HG02763 (cell line): ENCODE measurements around the gene ZDHHC1.

Experiments used
- ATAC-seq: cut with Tn5 transposase; IDR thresholded peaks from one replicate; pipeline ENCODE4 v1.9.1; 2021; ENCODE audit warnings: mild to moderate bottlenecking, moderate library complexity; ENCODE audit not compliant: unreplicated experiment

ZDHHC1 gene

DNA sequence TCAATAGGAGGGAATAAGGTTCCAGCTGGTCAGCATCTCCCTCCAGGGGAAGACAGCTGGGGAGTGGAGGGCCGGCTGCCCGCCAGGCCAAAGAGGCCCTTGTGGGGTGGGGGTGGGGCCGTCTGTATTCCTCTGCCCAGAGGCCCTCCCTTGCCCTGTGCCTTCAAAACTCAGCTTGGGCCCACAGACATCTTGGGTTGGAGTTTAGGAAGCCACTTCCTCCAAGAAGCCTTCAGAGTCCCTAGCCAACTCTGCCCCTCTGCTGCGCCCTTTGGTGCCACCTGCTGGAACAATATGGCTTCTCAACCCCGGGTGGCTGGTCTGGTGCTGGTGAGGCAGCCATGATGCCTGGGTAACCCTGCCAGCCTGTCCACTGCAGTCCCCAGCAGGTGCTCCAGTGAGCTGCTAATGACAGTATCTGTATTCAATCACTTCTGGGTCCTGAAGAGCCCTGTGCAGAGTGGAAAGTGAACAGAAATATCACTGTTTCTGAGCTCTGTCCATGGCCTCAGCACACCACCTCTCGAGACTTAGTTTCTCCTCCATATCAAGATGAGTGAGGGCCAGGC is 31.3 kb upstream of the ZDHHC1 start:
- no peak for ATAC-seq

DNA sequence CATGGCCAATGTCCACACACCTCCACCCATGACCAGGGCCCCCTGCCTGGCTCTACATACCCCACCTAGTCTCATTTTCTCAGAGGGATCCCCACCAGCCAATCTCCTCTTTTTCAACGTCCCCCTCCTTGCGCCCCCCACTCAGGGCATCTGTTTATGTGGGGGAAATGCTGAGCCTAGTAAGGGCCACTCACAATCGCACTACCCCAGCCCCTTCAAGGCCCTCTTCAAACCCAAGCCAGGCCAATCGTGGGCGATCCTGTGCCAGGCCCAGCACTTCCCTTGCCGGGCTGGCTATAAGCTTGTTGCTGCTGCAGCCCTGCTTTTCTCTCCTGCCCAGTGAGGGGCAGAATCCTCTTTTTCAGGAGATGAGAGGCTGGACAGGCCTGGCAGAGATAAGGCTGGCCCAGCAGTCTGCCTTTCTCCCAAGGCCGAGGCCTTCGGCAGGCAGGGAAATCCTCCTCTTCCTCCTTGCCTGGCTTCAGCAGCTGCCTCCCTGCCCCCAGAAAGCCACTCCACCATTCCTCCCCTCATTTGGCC is 30.8 kb upstream of the ZDHHC1 start:
- ATAC-seq, result no peak

DNA sequence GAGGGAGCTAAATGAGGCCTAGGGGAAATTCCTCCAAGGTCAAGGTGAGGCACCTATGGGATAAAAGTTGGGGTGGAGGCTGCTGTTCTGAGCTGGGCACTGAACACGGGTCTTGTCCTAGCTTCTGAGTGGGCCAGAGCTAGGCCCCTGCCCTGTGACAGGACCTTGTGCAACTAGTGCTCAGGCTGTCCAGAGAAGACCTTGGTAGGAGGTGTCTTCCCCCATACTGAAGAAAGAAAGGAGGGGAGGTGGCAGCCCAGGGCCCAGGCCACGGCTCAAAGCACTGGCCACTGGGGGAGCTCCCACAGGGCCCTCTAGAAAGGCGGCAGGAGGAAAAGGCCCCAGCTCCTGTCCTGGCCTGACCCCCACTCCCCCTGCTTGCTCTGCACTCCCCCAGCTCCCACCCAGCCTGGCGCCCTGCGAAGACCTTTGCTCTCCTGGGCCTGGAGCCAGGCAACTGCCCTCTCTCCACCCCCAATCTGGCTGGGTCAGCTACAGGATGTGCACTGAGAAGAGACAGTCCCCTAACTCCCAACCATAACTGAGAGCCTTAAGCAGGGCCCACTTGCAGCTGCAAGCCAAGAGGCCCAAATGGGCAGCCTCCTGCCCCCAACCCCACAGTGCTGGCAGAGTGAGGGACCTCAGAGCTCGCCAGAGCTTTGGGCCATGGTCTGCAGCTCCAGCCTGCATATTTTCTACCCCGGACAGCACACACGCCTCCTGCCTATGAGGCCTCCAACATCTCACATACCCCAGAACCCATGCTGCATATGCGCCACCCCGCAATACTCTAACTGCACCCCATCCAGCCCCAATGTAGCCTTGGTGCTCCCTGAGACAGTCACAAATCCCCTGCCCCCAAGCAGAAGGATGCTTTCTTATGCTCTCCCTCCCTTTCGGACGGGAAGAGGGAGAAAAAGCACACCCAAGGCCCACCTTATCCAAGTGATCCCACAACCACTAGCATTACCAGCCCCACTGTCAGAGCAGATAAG is 29.9 kb upstream of the ZDHHC1 start:
- ATAC-seq, result no peak

DNA sequence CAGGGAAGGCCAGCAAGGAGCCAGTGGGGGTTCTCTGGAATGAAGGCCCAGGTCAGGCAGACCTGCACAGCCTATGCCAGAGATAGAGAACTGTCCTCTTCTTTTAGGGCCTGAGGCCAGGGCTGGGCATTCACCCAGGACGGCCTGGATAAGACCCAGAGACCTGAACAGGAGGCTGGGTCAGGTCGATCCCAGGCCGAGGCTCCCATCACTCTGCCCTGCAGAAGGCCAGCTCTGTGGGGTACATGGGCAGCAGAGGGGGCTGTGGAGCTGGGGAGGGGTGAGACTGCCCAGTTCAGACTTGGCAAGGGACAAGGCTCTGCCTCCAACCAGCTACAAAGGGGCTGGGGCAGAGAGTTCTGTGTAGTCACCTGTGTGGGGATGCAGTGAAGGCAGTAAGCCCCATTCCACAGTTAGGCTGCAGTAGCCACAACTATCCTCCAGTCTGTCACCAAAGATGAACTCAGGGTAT is 29.2 kb upstream of the ZDHHC1 start:
- no peak for ATAC-seq

DNA sequence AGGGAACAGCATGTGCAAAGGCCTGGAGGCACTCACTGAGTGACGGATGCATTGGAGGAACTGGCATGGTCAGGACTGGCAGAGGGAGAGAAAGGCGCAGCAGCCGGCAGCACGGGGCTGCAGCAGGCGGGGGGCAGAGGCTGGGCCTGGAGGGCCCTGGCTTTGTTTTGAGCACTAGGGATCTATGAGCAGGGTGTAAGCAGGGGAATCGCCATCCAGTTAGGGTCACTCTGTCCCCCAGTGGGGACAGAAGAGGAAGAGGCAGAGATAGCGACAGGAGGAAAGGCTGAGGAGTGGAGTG is 28.8 kb upstream of the ZDHHC1 start:
- ATAC-seq, result no peak

DNA sequence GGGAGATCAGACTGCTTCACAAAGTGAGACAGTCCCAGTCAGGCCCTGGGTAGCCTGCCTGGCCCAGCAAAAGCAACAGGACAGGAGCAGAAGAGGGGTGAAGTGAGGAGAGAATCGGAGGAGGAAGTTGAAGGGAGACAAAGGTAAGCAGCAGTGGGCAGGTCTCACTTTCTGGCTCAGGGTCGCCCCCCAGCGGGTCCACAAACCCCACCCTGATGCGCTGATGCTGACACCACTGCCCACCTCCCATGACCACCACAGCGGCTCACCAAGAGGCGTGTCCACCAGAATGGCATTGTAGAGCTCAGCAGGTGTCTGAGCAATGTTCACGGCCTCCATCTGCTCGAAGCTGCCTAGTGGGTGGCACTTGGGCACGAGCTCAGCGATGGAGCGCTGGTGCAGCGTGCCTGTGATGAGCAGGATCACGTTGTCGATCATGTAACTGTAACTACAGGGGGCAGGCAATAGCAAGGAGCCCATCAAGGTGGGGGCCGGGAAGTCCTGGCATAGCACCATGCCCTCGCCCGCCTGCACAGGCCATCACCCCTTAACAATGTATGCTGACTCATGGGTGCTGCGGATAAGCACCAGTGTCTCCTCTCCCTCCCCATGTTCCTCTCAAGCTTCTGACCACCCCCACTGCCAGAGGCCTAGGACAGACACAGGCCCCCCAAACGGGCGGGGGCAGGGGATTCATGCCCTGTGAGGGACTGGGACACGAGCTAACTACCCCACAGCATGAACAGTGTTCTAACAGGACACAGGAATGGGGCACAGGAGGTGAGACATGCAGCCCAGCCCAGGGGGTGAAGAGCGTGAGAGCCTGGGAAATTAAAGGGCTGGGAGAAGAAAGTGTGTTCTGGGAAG is 28.2 kb upstream of the ZDHHC1 start:
- ATAC-seq, result no peak

DNA sequence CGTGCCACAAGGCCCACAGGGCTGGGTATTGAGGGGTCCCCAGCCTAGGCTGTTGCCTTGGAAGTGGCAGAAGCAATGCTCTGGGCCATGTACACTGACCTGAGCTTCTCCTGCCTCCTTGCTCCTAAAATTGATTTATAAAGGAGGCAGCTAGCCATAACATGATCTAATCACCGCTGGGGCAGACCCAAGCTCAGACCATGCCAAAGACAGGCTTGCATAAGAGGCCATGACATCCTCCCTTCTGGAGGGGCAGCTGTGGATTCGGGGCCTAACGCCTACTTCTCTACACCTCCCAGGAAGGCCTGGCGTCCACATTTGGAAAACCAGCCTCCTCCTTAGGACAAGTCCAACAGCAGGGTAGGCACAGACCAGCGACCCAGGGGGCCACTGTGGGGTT is 27.0 kb upstream of the ZDHHC1 start:
- ATAC-seq, result no peak

DNA sequence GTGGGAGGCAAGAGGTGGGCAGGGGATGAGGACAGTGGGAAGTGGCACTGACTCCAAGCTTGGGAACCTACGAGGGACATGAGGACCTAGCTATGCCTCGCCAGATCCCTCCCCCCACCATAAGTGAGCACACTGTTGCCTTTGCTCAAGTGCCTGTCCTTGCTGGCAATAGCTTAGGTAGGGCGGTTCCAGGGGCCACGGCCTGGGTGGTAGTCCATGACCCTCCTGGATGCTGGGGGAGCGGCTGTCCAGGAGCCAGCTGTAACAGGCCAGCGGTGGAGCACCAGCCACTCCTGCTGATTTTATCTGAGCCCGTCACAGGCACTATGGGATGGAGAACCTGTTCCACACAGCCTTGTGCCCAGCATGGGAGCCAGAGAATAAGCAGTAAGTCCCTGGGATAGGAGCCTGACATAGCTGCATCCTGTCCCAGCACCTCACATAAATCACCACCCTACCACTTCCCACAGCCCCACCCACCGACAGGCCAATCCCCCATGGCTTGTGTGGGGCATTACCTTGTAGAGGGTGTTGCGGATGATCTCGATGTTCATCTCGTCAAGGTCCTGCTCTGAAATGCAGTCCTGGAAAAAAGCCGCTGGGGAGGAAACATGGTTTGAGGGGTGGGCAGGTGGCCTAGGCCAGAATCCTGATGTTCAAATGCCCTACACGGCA is 26.4 kb upstream of the ZDHHC1 start:
- ATAC-seq, result no peak

DNA sequence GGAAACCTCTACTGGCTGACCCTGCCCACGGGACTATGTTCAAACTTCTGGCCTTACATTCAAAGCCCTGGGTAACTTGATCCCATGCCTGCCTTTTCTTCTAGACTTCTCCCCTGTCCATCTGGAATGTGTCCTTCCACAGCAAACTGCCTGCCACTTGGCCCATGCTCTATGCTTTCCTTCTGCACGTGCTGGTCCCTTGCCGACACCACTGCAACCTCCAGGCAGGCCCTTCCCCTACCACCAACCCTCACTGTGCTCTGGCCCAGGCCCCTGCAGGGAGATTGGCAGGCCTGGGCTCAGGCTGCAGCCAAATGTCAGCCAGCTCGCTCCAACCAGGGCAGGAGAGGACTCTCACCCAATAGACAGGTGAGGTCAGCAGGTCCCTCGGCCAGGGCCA is 25.6 kb upstream of the ZDHHC1 start:
- ATAC-seq, result no peak

DNA sequence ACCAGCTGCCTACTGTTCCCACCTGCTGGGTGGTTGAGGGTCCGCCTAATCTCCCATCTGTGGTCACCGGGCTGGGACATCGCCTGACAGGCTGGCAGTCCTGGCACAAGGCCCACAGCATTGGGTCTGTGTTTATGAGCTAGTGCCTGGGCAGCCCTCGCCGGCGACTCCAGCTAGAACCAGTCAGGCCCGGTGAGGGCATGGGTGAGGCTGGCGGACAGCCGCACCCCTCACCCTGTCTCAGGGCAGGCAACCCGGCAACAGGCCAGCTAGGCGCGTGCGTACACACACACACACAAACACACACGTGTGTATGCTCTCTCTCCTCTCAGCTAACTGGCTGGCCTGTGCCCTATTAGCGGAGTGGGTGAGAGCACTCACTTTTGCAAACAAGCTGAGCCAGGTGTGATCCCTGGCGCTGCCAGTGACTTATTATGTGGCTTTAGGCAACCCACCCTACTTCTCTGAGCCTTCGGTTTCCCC is 25.0 kb upstream of the ZDHHC1 start:
- ATAC-seq, result no peak

DNA sequence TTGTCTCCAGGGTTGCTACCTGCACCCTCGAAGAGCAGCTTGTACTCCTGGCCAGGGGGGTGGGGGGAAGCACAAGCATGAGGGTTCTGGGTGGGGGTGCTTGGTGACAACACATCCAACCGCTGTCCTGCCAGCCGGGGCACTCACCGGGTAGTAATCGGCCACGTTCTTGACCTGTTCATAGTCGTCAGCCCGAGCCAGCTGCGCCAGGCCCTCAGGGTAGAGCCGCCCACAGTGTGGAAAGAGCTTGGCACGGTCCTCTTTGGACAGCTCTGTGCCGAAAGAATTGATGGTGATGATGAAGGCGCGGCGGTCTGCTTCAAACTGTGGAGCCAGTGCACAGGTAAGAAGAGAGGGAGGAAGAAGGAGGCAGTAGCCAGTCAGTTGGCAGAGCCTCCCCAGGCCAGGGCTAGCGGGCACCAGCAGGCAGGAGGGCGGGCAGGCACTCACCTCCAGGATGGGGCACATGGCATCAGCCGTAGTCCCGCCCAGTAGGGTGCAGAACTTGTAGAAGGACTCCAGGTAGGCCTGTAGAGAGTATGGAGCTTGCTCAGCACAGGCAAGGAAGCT is 22.6 kb upstream of the ZDHHC1 start:
- ATAC-seq, result no peak

DNA sequence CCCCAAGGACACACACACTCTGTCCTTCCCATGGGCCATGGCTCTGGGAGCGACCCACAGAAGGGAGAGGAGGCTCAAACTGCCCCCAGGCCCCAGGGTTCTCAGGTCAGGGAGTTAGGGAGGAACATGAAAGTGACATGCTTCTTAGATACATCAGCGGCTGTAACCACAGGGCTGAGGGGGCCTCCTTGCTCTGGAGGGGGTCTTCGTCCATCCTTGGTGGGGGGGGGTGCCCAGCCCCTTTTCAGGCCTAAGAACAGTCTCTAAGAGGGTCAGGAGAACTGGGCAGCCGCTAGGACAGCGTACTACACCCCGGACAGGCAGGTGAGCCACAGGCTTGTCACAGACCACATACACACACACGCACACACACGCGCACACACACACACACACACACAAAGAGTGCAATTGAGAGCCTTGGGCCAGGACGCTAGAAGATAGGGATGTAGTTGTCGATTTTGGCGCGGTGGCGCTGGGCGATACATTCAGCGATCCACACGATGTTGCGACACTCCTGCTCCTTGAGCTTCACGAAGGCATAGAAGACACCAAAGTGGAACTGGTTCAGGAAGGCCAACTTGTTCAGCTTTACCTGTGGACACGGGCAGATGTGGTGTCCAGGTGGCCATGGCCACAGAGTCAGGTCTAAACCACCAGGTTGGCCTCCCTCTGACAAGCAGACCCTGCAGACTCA is 22.0 kb upstream of the ZDHHC1 start:
- ATAC-seq, result no peak

DNA sequence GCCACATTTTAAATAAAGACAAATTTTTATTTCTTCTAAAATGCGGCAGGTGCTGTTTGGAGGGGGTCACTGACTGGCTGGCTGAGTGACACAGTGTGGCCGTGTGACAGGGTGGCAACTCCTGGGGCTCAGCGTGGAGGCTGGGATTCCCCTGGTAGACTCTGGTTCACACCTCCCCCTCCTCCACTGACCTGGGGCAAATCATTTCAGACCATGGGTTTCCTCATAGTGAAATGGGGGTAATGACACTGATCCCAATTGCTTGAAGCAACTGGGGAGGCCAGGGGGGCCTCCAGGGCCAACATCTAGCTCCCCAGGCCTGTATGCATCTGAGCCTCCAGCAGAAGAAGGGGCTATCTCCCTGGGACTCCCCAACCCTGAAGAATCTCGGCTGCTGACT is 21.2 kb upstream of the ZDHHC1 start:
- no peak for ATAC-seq

DNA sequence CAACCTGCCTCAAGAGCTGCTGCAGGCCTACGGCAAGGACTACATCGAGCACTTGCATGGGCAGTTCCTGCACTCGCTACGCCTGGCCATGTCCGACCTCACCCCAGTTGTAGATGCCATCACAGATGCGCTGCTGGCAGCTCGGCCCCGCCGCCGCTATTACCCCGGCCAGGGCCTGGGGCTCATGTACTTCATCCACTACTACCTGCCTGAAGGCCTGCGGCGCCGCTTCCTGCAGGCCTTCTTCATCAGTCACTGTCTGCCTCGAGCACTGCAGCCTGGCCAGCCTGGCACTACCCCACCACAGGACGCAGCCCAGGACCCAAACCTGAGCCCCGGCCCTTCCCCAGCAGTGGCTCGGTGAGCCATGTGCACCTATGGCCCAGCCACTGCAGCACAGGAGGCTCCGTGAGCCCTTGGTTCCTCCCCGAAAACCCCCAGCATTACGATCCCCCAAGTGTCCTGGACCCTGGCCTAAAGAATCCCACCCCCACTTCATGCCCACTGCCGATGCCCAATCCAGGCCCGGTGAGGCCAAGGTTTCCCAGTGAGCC is 20.4 kb upstream of the ZDHHC1 start:
- no peak for ATAC-seq

DNA sequence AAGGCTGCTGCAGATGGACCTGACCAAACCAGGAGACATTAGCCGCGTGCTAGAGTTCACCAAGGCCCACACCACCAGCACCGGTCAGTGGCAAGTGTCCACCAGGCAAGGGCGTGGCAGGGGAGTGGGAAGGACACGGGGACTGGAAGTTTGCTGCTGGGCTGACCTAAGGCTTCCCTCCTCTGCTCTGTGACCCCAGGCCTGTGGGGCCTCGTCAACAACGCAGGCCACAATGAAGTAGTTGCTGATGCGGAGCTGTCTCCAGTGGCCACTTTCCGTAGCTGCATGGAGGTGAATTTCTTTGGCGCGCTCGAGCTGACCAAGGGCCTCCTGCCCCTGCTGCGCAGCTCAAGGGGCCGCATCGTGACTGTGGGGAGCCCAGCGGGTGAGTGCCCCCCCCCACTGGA is 19.5 kb upstream of the ZDHHC1 start:
- no peak for ATAC-seq

DNA sequence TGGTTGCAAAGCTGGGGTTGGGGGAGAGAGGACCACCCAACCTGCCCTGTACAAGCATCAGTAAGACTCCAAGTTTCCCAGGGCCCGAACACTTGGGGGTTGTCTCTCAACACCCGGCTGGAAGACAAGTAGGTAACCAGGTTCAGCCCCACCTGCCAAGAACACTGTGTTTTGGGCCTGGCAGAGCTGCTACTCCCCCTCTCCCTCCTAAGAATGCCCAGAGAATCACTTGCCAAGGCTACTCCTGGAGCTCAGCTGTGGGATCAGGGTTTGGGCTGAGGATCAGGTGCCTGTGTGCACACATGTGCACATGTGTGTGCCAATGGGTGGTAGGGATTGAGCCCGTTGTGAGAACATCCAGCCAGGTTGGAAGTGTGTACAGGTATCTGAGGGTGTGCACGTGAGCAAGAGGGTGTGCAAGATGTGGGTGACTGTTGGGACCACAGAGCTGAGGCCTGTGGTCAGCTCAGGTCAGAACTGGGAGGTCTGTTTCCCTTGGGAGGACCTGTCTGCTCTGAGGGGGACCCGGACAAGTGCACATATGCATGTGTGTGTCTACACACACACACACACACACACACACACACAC is 16.9 kb upstream of the ZDHHC1 start:
- no peak for ATAC-seq

DNA sequence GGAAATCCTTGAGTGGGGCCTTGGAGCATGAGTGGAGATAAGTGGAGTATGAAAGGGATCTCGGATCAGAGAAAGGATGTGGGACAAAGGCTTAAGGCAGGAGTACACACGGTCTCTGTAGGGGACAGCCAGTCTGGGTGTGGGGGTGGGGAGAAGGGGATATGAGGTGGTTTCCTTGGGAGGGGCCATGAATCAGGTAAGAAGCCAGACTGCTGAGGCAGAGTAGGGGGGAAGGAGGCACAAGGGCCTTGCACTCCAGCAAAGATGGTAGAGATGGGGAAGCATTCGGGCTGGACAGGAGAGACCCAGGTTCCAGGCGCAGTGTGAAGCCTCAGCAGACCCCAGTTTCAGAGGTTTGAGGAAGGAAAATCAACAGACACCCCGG is 16.2 kb upstream of the ZDHHC1 start:
- ATAC-seq, result no peak

DNA sequence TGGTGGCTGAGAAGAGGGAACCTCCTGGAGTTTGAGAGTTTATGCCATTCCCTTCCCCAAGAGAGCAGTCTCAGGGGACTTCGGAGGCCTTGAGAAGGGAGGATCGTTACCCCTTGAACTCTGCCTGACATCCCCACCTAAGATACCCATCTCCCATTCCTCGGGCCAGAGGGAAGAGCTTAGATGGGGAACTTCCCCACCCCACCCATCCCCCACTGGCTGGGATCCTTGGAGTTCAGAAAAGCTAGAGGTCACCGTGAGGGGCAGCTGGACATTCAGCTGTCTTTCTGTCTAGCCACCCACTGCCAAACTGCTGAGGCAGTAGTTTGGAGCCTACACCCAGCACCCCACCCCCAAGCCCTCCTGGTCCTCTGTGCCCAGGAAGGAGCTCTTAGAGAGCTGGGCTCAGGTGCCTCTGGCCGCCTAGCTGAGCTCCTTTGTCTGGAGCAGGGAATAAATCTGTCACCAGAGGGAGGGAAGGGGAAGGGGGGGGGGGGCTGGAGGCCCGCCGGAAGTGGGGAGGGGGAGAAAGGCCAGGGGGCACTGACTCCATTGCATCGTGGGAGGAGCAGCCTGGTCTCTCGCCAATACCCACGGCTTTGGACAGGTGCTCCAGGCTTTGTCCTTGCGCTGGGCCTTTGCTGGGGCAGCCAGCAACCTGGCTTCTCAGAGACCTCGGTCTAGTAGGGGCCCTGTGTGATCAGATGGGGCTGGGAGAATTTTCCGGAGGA is 15.7 kb upstream of the ZDHHC1 start:
- ATAC-seq, result no peak
